GM18507 (cell line): ENCODE measurements around the gene RASAL2.
"Not testable (repeated sequence)": the region's sequence is repeated elsewhere in the genome, so short reads cannot be mapped to it uniquely, and the experiment has no call there.

Source experiments
- DNase-seq: peaks from one replicate; pipeline ENCODE4 v3.0.0; 2011; ENCODE audit warnings: low read depth; ENCODE audit not compliant: insufficient read length; ENCODE audit errors: extremely low spot score
- FAIRE-seq: peaks from 2 replicates; lab custom pipeline; 2011; peaks lifted over from hg19 to GRCh38; lab: Jason Lieb, UNC

The RASAL2 gene

GRCh38 chr1:178208269-178208856 lies 114.5 kb downstream of the RASAL2 start:
- not testable (repeated sequence) for FAIRE-seq, DNase-seq

GRCh38 chr1:178209935-178210334 lies 116.0 kb downstream of the RASAL2 start:
- FAIRE-seq (no peak), DNase-seq (no peak)

GRCh38 chr1:178218550-178218949 lies 124.6 kb downstream of the RASAL2 start:
- no peak for DNase-seq
- FAIRE-seq, result no peak

GRCh38 chr1:178220094-178220493 lies 126.2 kb downstream of the RASAL2 start:
- FAIRE-seq (no peak), DNase-seq (no peak)

GRCh38 chr1:178223289-178223688 lies 129.4 kb downstream of the RASAL2 start:
- no peak for DNase-seq
- no peak for FAIRE-seq

GRCh38 chr1:178224358-178224757 lies 130.5 kb downstream of the RASAL2 start:
- DNase-seq (no peak), FAIRE-seq (no peak)

GRCh38 chr1:178230881-178231409 lies 137.0 kb downstream of the RASAL2 start:
- DNase-seq (no peak), FAIRE-seq (no peak)

- FAIRE-seq (no peak), DNase-seq (no peak)
These were observed 138.2 kb downstream of the RASAL2 start for GRCh38 chr1:178232108-178232507.

GRCh38 chr1:178232949-178233348 lies 139.0 kb downstream of the RASAL2 start:
- no peak for DNase-seq
- FAIRE-seq, result no peak

GRCh38 chr1:178237121-178237520 lies 143.2 kb downstream of the RASAL2 start:
- no peak for DNase-seq
- no peak for FAIRE-seq

- FAIRE-seq, result no peak
These were observed 145.0 kb downstream of the RASAL2 start for GRCh38 chr1:178238722-178239510.

GRCh38 chr1:178241057-178241456 lies 147.2 kb downstream of the RASAL2 start:
- no peak for DNase-seq
- no peak for FAIRE-seq

More at GRCh38 chr1:178238722-178239510, 145.0 kb downstream of the RASAL2 start:
- DNase-seq, result no peak

GRCh38 chr1:178241837-178242236 lies 147.9 kb downstream of the RASAL2 start:
- DNase-seq, result no peak
- FAIRE-seq, result no peak

GRCh38 chr1:178243119-178243518 lies 149.2 kb downstream of the RASAL2 start:
- FAIRE-seq, result no peak
- no peak for DNase-seq

GRCh38 chr1:178243890-178244289 lies 150.0 kb downstream of the RASAL2 start:
- no peak for FAIRE-seq

GRCh38 chr1:178248284-178248683 lies 154.4 kb downstream of the RASAL2 start:
- not testable (repeated sequence) for FAIRE-seq, DNase-seq

More at GRCh38 chr1:178243890-178244289, 150.0 kb downstream of the RASAL2 start:
- DNase-seq, result no peak

GRCh38 chr1:178253581-178253980 lies 159.7 kb downstream of the RASAL2 start:
- not testable (repeated sequence) for FAIRE-seq, DNase-seq

GRCh38 chr1:178254433-178254832 lies 160.5 kb downstream of the RASAL2 start:
- DNase-seq (no peak), FAIRE-seq (no peak)

GRCh38 chr1:178258536-178258935 lies 164.6 kb downstream of the RASAL2 start:
- DNase-seq, result no peak
- no peak for FAIRE-seq

- DNase-seq (no peak), FAIRE-seq (no peak)
These were observed 168.2 kb downstream of the RASAL2 start for GRCh38 chr1:178262120-178262500.

GRCh38 chr1:178263341-178263740 lies 169.4 kb downstream of the RASAL2 start:
- FAIRE-seq (no peak), DNase-seq (no peak)
